Endothelial cell of umbilical vein (primary cell): ENCODE results near the gene COL23A1.

ENCODE experiments used
- EZH2 ChIP-seq: IDR thresholded peaks from 2 replicates; pipeline ENCODE4 v1.6.1; 2012; ENCODE audit warnings: borderline replicate concordance, low read depth, mild to moderate bottlenecking, moderate library complexity, low read length, inconsistent platforms; ENCODE audit not compliant: severe bottlenecking
- FOS ChIP-seq: IDR thresholded peaks from 2 replicates; pipeline ENCODE4 v1.6.1; 2011; ENCODE audit warnings: mild to moderate bottlenecking, low read length, moderate library complexity, borderline replicate concordance; ENCODE audit not compliant: insufficient read depth
- POLR2AphosphoS5 ChIP-seq: IDR thresholded peaks from 2 replicates; pipeline ENCODE4 v1.6.1; 2012; ENCODE audit warnings: low read depth, mild to moderate bottlenecking, control low read depth, low read length, moderate library complexity; ENCODE audit not compliant: insufficient read depth
- TF ChIP-seq, protein P1 (sequence below), 2 donors: IDR thresholded peaks; 1 replicate in 1 of 2; 2 replicates in 1 of 2; pipeline ENCODE4 v1.5.1; 2011; ENCODE audit warnings: low read length in 2 of 2, mild to moderate bottlenecking in 2 of 2, moderate library complexity in 2 of 2, control low read depth in 1 of 2, inconsistent platforms in 1 of 2, low read depth in 1 of 2; ENCODE audit not compliant: insufficient read depth in 1 of 2; ENCODE audit errors: extremely low read depth in 1 of 2

DNA sequence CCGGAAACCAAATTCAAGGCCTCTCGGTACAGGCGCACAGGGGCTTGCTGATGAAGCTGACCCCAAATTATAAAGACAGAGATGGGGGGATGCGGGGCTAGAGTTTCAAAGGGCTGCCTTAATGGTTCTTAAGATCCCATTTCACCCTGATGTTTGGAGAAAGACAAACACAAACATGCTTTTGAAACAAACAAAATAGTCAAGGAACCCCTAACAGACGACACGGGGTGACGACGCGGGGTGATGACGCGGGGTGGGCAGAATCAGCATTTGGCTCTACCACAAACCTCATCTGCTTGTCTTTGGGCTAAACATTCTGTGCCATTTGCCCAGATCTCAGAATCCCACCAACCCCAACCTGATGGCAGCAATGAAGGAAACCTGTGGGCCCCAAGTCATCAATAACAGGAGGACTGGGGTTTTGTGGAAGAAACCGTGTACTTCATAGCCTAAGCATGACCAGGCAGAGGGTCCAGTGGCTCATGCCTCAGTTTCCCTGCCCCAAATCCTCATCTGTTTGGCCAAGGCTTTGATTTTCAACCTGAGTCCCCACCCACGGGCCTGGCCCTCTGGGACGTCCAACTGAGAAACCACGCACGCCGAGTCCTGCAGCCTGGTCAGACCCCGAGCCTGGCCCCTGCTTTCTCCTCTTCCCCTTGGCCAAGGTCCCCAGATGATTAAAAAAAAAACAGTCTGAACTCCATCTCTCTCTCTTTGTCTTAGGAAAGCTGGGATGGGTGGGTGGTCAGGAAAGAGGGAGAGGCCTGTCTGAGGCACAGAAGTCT is 148.5 kb downstream of the COL23A1 start:
- TF ChIP-seq, protein P1, sequence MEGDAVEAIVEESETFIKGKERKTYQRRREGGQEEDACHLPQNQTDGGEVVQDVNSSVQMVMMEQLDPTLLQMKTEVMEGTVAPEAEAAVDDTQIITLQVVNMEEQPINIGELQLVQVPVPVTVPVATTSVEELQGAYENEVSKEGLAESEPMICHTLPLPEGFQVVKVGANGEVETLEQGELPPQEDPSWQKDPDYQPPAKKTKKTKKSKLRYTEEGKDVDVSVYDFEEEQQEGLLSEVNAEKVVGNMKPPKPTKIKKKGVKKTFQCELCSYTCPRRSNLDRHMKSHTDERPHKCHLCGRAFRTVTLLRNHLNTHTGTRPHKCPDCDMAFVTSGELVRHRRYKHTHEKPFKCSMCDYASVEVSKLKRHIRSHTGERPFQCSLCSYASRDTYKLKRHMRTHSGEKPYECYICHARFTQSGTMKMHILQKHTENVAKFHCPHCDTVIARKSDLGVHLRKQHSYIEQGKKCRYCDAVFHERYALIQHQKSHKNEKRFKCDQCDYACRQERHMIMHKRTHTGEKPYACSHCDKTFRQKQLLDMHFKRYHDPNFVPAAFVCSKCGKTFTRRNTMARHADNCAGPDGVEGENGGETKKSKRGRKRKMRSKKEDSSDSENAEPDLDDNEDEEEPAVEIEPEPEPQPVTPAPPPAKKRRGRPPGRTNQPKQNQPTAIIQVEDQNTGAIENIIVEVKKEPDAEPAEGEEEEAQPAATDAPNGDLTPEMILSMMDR (IDR thresholded peaks at IDR 0.05; ENCODE audit: extremely low read depth in 1 of 2, insufficient read depth in 1 of 2, low read depth in 1 of 2, low read length in 2 of 2): no peak
- TF ChIP-seq EZH2: no peak
- no peak for TF ChIP-seq POLR2AphosphoS5
- TF ChIP-seq FOS: no peak
